HepG2 (cell line): ENCODE data around the gene PIP5K1A. TPM values are rescaled to one million over a fixed set of nuclear protein-coding genes. Genes with fewer than 3 reads are reported as not detected.

Source experiments
- ATAC-seq: fragments of 200-7000 bp; cut with Tn5 transposase; 3 replicates; pipeline ENCODE4 v1.9.1; 2020; ENCODE audit warnings: mild to moderate bottlenecking, moderate library complexity
- BruUV-seq: library from RNA; stranded (reverse); fragments of 400-500 nt; replicated peaks from 2 replicates; lab custom pipeline; 2021; lab: Mats Ljungman, UMichigan
- CTCF ChIA-PET: fragments of 300-600 bp; formaldehyde crosslinking; extraction: SDS; loops from one replicate; lab custom pipeline; 2021; ENCODE audit warnings: low total read pairs, inconsistent platforms, low intra/inter-chr PET ratio; lab: Yijun Ruan, JAX
- POLR2A ChIA-PET: fragments of 350-600 bp; sonication (Branson Sonifier 250); formaldehyde crosslinking; loops from one replicate; lab custom pipeline; 2020; ENCODE audit warnings: antibody characterized with exemption, inconsistent platforms; lab: Yijun Ruan, JAX
- DNase-seq: peaks from one replicate; pipeline ENCODE4 v3.0.0-alpha.2; 2015; ENCODE audit warnings: low spot score
- FAIRE-seq: peaks from 3 replicates; lab custom pipeline; 2011; peaks lifted over from hg19 to GRCh38; lab: Jason Lieb, UNC
- H2AFZ ChIP-seq: one replicate; pipeline ENCODE4 v1.6.1; 2011; ENCODE audit warnings: low read length, inconsistent platforms
- H3K27ac ChIP-seq: fragments of 300-600 bp; 3 replicates; pipeline ENCODE4 v1.8.0; 2011; ENCODE audit warnings: mixed run types, mild to moderate bottlenecking, mixed read lengths, low read length, inconsistent platforms; ENCODE audit not compliant: insufficient read depth; ENCODE audit errors: extremely low read length
- H3K27me3 ChIP-seq, 2 experiments: fragments of 200-600 bp in 1 of 2; 2 replicates in 1 of 2; 3 replicates in 1 of 2; pipeline versions ENCODE4 v1.6.0 to v1.8.0; 2011; ENCODE audit warnings: low read length in 2 of 2, mild to moderate bottlenecking in 2 of 2, moderate library complexity in 2 of 2, inconsistent platforms in 1 of 2; ENCODE audit not compliant: insufficient read depth in 2 of 2, control insufficient read depth in 1 of 2
- H3K36me3 ChIP-seq, 2 experiments: fragments of 200-600 bp in 1 of 2; replicated peaks in 1 of 2; 2 replicates in 1 of 2; 3 replicates in 1 of 2; pipeline versions ENCODE4 v1.5.1 to v1.8.0; 2011; ENCODE audit warnings: low read length in 2 of 2, inconsistent platforms in 1 of 2; ENCODE audit not compliant: insufficient read depth in 2 of 2, control insufficient read depth in 1 of 2
- H3K4me1 ChIP-seq: 2 replicates; pipeline ENCODE4 v1.5.1; 2012; ENCODE audit warnings: low read length, inconsistent platforms; ENCODE audit not compliant: insufficient read depth
- H3K4me2 ChIP-seq: 2 replicates; pipeline ENCODE4 v1.6.0; 2011; ENCODE audit warnings: low read depth, low read length, inconsistent platforms
- H3K4me3 ChIP-seq, 3 experiments: fragments of 200-600 bp in 1 of 3; sonication (generic), shearing (Covaris generic) in 1 of 3; replicated peaks in 1 of 3; 2 replicates each; pipeline ENCODE4 v1.5.1; 2011 to 2016; ENCODE audit warnings: low read length in 3 of 3, inconsistent platforms in 2 of 3, low read depth in 2 of 3, mild to moderate bottlenecking in 2 of 3, control low read depth in 1 of 3, mixed read lengths in 1 of 3; ENCODE audit not compliant: insufficient read depth in 1 of 3
- H3K79me2 ChIP-seq: one replicate; pipeline ENCODE4 v1.6.1; 2011; ENCODE audit warnings: low read length, inconsistent platforms; ENCODE audit not compliant: insufficient read depth
- H3K9ac ChIP-seq: 2 replicates; pipeline ENCODE4 v1.6.0; 2011; ENCODE audit warnings: mild to moderate bottlenecking, low read depth, low read length, inconsistent platforms; ENCODE audit not compliant: insufficient read depth
- H3K9me3 ChIP-seq: 2 replicates; pipeline ENCODE4 v1.5.1; 2012; ENCODE audit warnings: mild to moderate bottlenecking, low read length
- H4K20me1 ChIP-seq: 2 replicates; pipeline ENCODE4 v1.6.0; 2011; ENCODE audit warnings: inconsistent platforms, mild to moderate bottlenecking, low read length, moderate library complexity; ENCODE audit not compliant: insufficient read depth
- DNMT3B ChIP-seq: conservative IDR thresholded peaks from 2 replicates; pipeline ENCODE4 v1.6.1; 2016; ENCODE audit warnings: missing biosample characterization, control low read depth
- GABPB1 ChIP-seq: IDR thresholded peaks from 2 replicates; pipeline ENCODE4 v1.6.1; 2016; ENCODE audit warnings: mild to moderate bottlenecking, missing genetic modification reagents, moderate library complexity, missing compliant biosample characterization
- GLI4 ChIP-seq: sonication (generic); formaldehyde crosslinking; IDR thresholded peaks from 2 replicates; pipeline ENCODE4 v1.5.1; 2020; ENCODE audit warnings: missing genetic modification reagents, mild to moderate bottlenecking, moderate library complexity, borderline replicate concordance
- JARID2 ChIP-seq: sonication (generic); formaldehyde crosslinking; IDR thresholded peaks from 2 replicates; pipeline ENCODE4 v1.8.1; 2023; ENCODE audit warnings: missing genetic modification reagents, inconsistent platforms; ENCODE audit not compliant: insufficient replicate concordance
- NFE2L1 ChIP-seq: sonication (generic); formaldehyde crosslinking; IDR thresholded peaks from 2 replicates; pipeline ENCODE4 v1.4.0; 2020; ENCODE audit warnings: missing genetic modification reagents, mild to moderate bottlenecking, borderline replicate concordance
- PHF21A ChIP-seq: sonication (generic); formaldehyde crosslinking; IDR thresholded peaks from 2 replicates; pipeline ENCODE4 v1.5.0; 2020; ENCODE audit warnings: mild to moderate bottlenecking, missing genetic modification reagents
- PRPF4 ChIP-seq: fragments of 200-400 bp; formaldehyde crosslinking; IDR thresholded peaks from 2 replicates; pipeline ENCODE4 v1.6.1; 2016; ENCODE audit warnings: low read length, low read depth; ENCODE audit not compliant: poor library complexity, severe bottlenecking
- REL ChIP-seq: sonication (generic); formaldehyde crosslinking; conservative IDR thresholded peaks from 2 replicates; pipeline ENCODE4 v1.8.0; 2022; ENCODE audit warnings: mild to moderate bottlenecking, missing genetic modification reagents, moderate library complexity
- RFX1 ChIP-seq: fragments of 450-650 bp; IDR thresholded peaks from 2 replicates; pipeline ENCODE4 v1.6.1; 2017
- SP140L ChIP-seq: sonication (generic); formaldehyde crosslinking; IDR thresholded peaks from 2 replicates; pipeline ENCODE4 v1.4.0; 2020; ENCODE audit warnings: missing genetic modification reagents, borderline replicate concordance
- SYNCRIP ChIP-seq: fragments of 200-400 bp; formaldehyde crosslinking; IDR thresholded peaks from 2 replicates; pipeline ENCODE4 v1.6.1; 2018; ENCODE audit warnings: mild to moderate bottlenecking, low read depth, low read length; ENCODE audit not compliant: insufficient read depth
- ZFP37 ChIP-seq: sonication (generic); formaldehyde crosslinking; IDR thresholded peaks from 2 replicates; pipeline ENCODE4 v1.4.0; 2020; ENCODE audit warnings: missing genetic modification reagents, borderline replicate concordance
- ZFP82 ChIP-seq: sonication (generic); formaldehyde crosslinking; IDR thresholded peaks from 2 replicates; pipeline ENCODE4 v1.5.1; 2020; ENCODE audit warnings: mild to moderate bottlenecking, missing genetic modification reagents, borderline replicate concordance
- ZNF282 ChIP-seq: fragments of 450-650 bp; IDR thresholded peaks from 2 replicates; pipeline ENCODE4 v1.6.1; 2018; ENCODE audit not compliant: partially characterized antibody
- ZNF34 ChIP-seq: sonication (generic); formaldehyde crosslinking; IDR thresholded peaks from 2 replicates; pipeline ENCODE4 v1.4.0; 2020; ENCODE audit warnings: mild to moderate bottlenecking, missing genetic modification reagents, borderline replicate concordance
- ZNF543 ChIP-seq: sonication (generic); formaldehyde crosslinking; IDR thresholded peaks from 2 replicates; pipeline ENCODE4 v1.4.0; 2020; ENCODE audit warnings: mild to moderate bottlenecking, missing genetic modification reagents
- ZNF556 ChIP-seq: sonication (generic); formaldehyde crosslinking; IDR thresholded peaks from 2 replicates; pipeline ENCODE4 v1.4.0; 2020; ENCODE audit warnings: mild to moderate bottlenecking, missing genetic modification reagents, borderline replicate concordance
- ZNF788 ChIP-seq: sonication (generic); formaldehyde crosslinking; IDR thresholded peaks from 2 replicates; pipeline ENCODE4 v1.5.0; 2020; ENCODE audit warnings: mild to moderate bottlenecking, missing genetic modification reagents, borderline replicate concordance
- WGBS: methylation state at CpG from one replicate; pipeline ENCODE4 v1.1.6; 2017; ENCODE audit warnings: low lambda C conversion rate; 5-methylcytosine and 5-hydroxymethylcytosine counted together
- in situ Hi-C: cut with HindIII; loops from 2 replicates; pipeline ENCODE4 v1.10.0; 2017; ENCODE audit warnings: low pct_unique_long_range_greater_than_20kb; ENCODE audit not compliant: extremely low pct_ligation_motif_present
- intact Hi-C: fragments of 100-400 bp; cut with micrococcal nuclease; formaldehyde crosslinking; loops from one replicate; pipeline ENCODE4 v1.10.0; 2022; ENCODE audit not compliant: unreplicated experiment
- polyA plus RNA-seq, 8 experiments: library from polyadenylated mRNA; depleted of rRNA in 3 of 8; stranded (reverse) in 7 of 8; unstranded in 1 of 8; fragments of >200 nt; fragmentation: Illumina TruSeq in 4 of 8; extraction: Trizol in 4 of 8; gene quantifications; 2 replicates each; pipeline versions ENCODE4 v1.2.1 to v1.2.3, GENCODE V29; 2011 to 2016; ENCODE audit warnings: low read depth in 4 of 8, missing spikeins in 1 of 8, mixed read lengths in 1 of 8; ENCODE audit not compliant: insufficient read depth in 1 of 8
- total RNA-seq, 5 experiments: library from RNA; depleted of rRNA; stranded (reverse); fragments of >200 nt; fragmentation: Illumina TruSeq; extraction: Trizol; gene quantifications; 2 replicates each; pipeline ENCODE4 v1.2.3, GENCODE V29; 2016; ENCODE audit warnings: low read depth in 1 of 5
- TF ChIP-seq, protein P1 (sequence below): sonication (generic); formaldehyde crosslinking; IDR thresholded peaks from 2 replicates; pipeline ENCODE4 v1.8.0; 2022; ENCODE audit warnings: mild to moderate bottlenecking, missing genetic modification reagents
- TF ChIP-seq, protein P2 (sequence below): sonication (generic); formaldehyde crosslinking; IDR thresholded peaks from 2 replicates; pipeline ENCODE4 v1.4.0; 2020; ENCODE audit warnings: missing genetic modification reagents

The PIP5K1A gene
- total and polyA plus RNA-seq, 2 of the 13 experiments (the other 11 are each of a cell fraction or from before 2014, with no cell fraction given) = 45.3 to 65.1 TPM

GRCh38 chr1:151277249-151277648 is 78.9 kb downstream of the PIP5K1A start (continued):
- TF ChIP-seq ZNF282 = no peak
- TF ChIP-seq, protein P1, sequence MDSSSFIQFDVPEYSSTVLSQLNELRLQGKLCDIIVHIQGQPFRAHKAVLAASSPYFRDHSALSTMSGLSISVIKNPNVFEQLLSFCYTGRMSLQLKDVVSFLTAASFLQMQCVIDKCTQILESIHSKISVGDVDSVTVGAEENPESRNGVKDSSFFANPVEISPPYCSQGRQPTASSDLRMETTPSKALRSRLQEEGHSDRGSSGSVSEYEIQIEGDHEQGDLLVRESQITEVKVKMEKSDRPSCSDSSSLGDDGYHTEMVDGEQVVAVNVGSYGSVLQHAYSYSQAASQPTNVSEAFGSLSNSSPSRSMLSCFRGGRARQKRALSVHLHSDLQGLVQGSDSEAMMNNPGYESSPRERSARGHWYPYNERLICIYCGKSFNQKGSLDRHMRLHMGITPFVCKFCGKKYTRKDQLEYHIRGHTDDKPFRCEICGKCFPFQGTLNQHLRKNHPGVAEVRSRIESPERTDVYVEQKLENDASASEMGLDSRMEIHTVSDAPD = no peak
- no peak for TF ChIP-seq PRPF4
- no peak for TF ChIP-seq ZFP37 (CRISPR knock-in tag)
- TF ChIP-seq RFX1 = no peak
- no peak for TF ChIP-seq PHF21A (CRISPR knock-in tag)

DNA sequence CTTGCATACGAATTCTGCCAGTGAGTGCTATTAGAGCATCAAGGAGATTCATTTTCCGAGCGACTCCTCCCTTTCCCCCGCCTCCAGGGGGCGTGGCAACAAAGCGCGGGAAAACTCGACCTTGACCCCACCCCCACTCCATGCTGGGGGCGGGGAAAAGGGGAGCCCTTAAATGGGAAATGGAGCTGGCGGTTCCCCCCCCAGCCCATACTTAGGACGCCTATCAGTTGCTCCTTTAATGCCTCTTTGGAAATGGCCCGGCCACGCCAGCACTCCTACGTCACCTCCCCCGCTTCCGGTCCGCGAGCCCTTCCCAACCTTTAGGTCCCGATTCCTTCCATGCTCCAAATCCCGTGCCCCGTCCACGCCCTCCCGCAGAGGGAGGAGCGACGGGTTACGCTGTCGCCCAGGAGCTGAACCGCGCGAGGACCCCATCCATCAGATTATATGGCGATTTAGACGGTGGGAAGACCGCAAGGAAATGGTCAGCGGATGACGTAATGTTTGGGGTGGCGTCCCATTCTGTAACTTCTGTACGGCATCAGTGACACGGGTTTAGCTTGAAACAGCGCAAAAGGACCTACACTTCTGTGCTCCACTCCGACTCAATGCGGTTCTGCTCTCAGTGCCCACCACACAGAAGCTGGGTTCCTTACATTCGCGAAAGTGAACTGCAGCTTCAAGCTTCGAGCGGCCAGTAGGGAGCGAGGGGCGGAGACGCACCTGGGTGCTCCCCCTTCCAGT is 83.0 kb downstream of the PIP5K1A start:
- Histone ChIP-seq H3K4me2 (peak overlapping the region; percentile 78), H3K27me3 (no peaks in the 10 kb centered on the region; a peak in 1 of 5 replicates), H3K9me3 (no peaks in the 10 kb centered on the region), H4K20me1 (peaks cover 7% of the 10 kb centered on the region; the same call in 1 of the 2 replicates), H3K27ac (peak overlapping the region; percentile 98), H3K9ac (peak overlapping the region; percentile 95), H3K36me3 (peaks cover 5 to 12% of the 10 kb centered on the region in 2 experiments), H3K4me1 (peaks cover 22% of the 10 kb centered on the region), H2AFZ (peak overlapping the region; percentile 59), H3K79me2 (peaks cover 29% of the 10 kb centered on the region), H3K4me3 (peak overlapping the region; percentile 60 to 77 (median 62))
- DNase-seq (peak; percentile 95), ATAC-seq (peak; percentile 36), FAIRE-seq (peak; percentile 94)
- in situ Hi-C loops = no loop called here
- 0% methylated on average over 12 of the region's 48 CpGs for WGBS
- CTCF ChIA-PET = no interaction called here
- BruUV-seq = TSS peak; percentile 93
- intact Hi-C loops = loop anchor here (1.0 to 2.0 kb wide), 3 partner anchors 27 to 83 kb away; partner anchors contain the start of genes PI4KB, PIP5K1A and PSMD4
- POLR2A ChIA-PET = interaction anchor here (0.7 to 3.9 kb wide), 26 partner anchors 8 to 330 kb away, joined by 3 to 71 read pairs (median 4); partner anchors contain the start of genes C1orf56, CGN, PI4KB and PSMD4
- TF ChIP-seq NFE2L1 (CRISPR knock-in tag) = no peak
- 0 out of 2 replicates have a peak, but pooled peaks have one; percentile 15 for TF ChIP-seq ZFP82 (CRISPR knock-in tag)
- TF ChIP-seq JARID2 = no peak
- peak; percentile 78; the same call in 1 of the 2 replicates for TF ChIP-seq ZNF34 (CRISPR knock-in tag)
- TF ChIP-seq SP140L (CRISPR knock-in tag) = no peak
- no peak for TF ChIP-seq SYNCRIP
- peak; percentile 92 for TF ChIP-seq GABPB1 (CRISPR knock-in tag)
- TF ChIP-seq ZNF543 = no peak
- 0 out of 2 replicates have a peak, but pooled peaks have one; percentile 94 for TF ChIP-seq GLI4 (CRISPR knock-in tag)
- TF ChIP-seq DNMT3B = no peak
- peak; percentile 59; the same call in 1 of the 2 replicates for TF ChIP-seq ZNF788
- peak; percentile 93 for TF ChIP-seq ZNF556 (CRISPR knock-in tag)
- no peak for TF ChIP-seq REL
- TF ChIP-seq, protein P2, sequence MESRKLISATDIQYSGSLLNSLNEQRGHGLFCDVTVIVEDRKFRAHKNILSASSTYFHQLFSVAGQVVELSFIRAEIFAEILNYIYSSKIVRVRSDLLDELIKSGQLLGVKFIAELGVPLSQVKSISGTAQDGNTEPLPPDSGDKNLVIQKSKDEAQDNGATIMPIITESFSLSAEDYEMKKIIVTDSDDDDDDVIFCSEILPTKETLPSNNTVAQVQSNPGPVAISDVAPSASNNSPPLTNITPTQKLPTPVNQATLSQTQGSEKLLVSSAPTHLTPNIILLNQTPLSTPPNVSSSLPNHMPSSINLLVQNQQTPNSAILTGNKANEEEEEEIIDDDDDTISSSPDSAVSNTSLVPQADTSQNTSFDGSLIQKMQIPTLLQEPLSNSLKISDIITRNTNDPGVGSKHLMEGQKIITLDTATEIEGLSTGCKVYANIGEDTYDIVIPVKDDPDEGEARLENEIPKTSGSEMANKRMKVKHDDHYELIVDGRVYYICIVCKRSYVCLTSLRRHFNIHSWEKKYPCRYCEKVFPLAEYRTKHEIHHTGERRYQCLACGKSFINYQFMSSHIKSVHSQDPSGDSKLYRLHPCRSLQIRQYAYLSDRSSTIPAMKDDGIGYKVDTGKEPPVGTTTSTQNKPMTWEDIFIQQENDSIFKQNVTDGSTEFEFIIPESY (CRISPR knock-in tag) = no peak
